Right lobe of liver (tissue), 6 donors: ENCODE results near the gene HOXD11. TPM values are rescaled to one million over a fixed set of nuclear protein-coding genes. Genes with fewer than 3 reads are reported as not detected.

ENCODE experiments used
- ATAC-seq, 4 donors: fragments of 200-7000 bp; cut with Tn5 transposase; one replicate each; pipeline ENCODE4 v1.9.1; 2020; ENCODE audit warnings: mild to moderate bottlenecking in 4 of 4, moderate library complexity in 4 of 4
- DNase-seq, 3 donors: peaks; one replicate each; pipeline ENCODE4 v3.0.0-alpha.2; 2020
- H3K27ac ChIP-seq, 3 donors: fragments of 200-600 bp; one replicate each; pipeline ENCODE4 v1.8.0; 2022
- H3K27me3 ChIP-seq, 2 donors: fragments of 200-600 bp; one replicate each; pipeline ENCODE4 v1.8.0; 2022
- H3K36me3 ChIP-seq, 4 donors: fragments of 200-600 bp; sonication (generic) in 1 of 4; one replicate each; pipeline versions ENCODE4 v1.5.1 to v1.8.0; 2017 to 2022; ENCODE audit warnings: control low read depth in 1 of 4
- H3K4me1 ChIP-seq, 4 donors: fragments of 200-600 bp; sonication (generic) in 1 of 4; one replicate each; pipeline versions ENCODE4 v1.5.1 to v1.8.0; 2017 to 2022; ENCODE audit warnings: control low read depth in 1 of 4
- H3K4me3 ChIP-seq, 3 donors: fragments of 200-600 bp; one replicate each; pipeline ENCODE4 v1.8.0; 2022
- H3K9me3 ChIP-seq, 4 donors: fragments of 200-600 bp; sonication (generic) in 1 of 4; one replicate each; pipeline versions ENCODE4 v1.5.1 to v1.8.0; 2017 to 2022; ENCODE audit warnings: control low read depth in 1 of 4
- POLR2A ChIP-seq: fragments of 450-650 bp; IDR thresholded peaks from one replicate; pipeline ENCODE4 v1.6.1; 2017; ENCODE audit warnings: antibody characterized with exemption, mild to moderate bottlenecking
- WGBS: methylation state at CpG from one replicate; pipeline ENCODE4 v1.1.6; 2018; ENCODE audit warnings: low coverage, low lambda C conversion rate; ENCODE audit not compliant: insufficient coverage; ENCODE audit errors: missing lambda C conversion rate; 5-methylcytosine and 5-hydroxymethylcytosine counted together
- intact Hi-C, 2 donors: fragments of 100-400 bp; cut with DNase I; formaldehyde crosslinking; loops; one replicate each; pipeline versions ENCODE4 v1.11.2 to v1.14.1; 2022
- total RNA-seq, 6 experiments: library from RNA; depleted of rRNA in 2 of 6; stranded (reverse); fragments of >200 nt in 2 of 6; fragmentation: NEBNext Ultra II Directional in 3 of 6; extraction: Animal tissue kit (Norgen Biotek cat#: 25700) in 3 of 6; gene quantifications; one replicate each; pipeline versions ENCODE4 v1.1.0 to v1.2.4, GENCODE V29; 2016 to 2023
- TF ChIP-seq, protein P1 (sequence below), 4 donors: fragments of 200-600 bp in 3 of 4; fragments of 450-650 bp in 1 of 4; IDR thresholded peaks; one replicate each; pipeline versions ENCODE4 v1.5.1 to v1.8.0; 2016 to 2022; ENCODE audit warnings: antibody characterized with exemption in 4 of 4, mild to moderate bottlenecking in 2 of 4
- donor health status: DM: no; HTN: yes; CAD: no.
- donor health status: DM: no; HTN: no; CAD: no.
- donor health status: DM: no; HTN: no; CAD: no.
- donor health status: DM: no; HTN: yes; CAD: no.
- donor health status: DM: no; HTN: yes; CAD: no.

The HOXD11 gene
- total RNA-seq, 6 experiments from 2014 or later = not detected

DNA sequence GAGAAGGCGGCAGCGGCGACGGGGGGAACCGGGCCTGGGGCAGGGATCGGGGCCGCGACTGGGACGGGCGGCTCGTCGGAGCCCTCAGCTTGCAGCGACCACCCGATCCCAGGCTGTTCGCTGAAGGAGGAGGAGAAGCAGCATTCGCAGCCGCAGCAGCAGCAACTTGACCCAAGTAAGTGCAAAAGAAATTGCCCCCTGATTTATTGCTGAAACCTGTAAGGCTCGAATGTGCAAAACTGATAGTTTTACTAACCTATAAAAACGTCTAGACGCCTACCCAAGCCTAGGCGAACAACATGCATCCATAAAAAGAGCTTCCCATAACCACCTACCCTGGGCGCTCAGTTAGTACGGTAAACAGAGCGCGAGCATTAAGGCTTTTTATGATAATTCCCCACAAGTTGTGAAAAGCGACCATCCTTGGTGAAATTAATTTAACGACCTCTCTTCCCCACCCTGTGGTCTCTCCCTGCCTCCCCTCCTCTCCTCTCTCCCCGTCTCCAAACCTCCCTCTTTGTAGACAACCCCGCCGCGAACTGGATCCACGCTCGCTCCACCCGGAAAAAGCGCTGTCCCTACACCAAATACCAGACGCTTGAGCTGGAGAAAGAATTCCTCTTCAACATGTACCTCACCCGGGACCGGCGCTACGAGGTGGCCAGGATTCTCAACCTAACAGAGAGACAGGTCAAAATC lies 16.5 kb downstream of the HOXD11 start:
- H3K4me3 ChIP-seq = no peak overlapping the region
- no peaks in the 10 kb centered on the region for H3K36me3 ChIP-seq
- WGBS = 5% methylated on average over 35 of the region's 40 CpGs
- H3K9me3 ChIP-seq = no peaks in the 10 kb centered on the region
- intact Hi-C loops = loop anchor here (5.0 to 10.0 kb wide), 3 partner anchors 519 to 711 kb away; no protein-coding TSS in a partner anchor
- TF ChIP-seq, protein P1, sequence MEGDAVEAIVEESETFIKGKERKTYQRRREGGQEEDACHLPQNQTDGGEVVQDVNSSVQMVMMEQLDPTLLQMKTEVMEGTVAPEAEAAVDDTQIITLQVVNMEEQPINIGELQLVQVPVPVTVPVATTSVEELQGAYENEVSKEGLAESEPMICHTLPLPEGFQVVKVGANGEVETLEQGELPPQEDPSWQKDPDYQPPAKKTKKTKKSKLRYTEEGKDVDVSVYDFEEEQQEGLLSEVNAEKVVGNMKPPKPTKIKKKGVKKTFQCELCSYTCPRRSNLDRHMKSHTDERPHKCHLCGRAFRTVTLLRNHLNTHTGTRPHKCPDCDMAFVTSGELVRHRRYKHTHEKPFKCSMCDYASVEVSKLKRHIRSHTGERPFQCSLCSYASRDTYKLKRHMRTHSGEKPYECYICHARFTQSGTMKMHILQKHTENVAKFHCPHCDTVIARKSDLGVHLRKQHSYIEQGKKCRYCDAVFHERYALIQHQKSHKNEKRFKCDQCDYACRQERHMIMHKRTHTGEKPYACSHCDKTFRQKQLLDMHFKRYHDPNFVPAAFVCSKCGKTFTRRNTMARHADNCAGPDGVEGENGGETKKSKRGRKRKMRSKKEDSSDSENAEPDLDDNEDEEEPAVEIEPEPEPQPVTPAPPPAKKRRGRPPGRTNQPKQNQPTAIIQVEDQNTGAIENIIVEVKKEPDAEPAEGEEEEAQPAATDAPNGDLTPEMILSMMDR (IDR thresholded peaks at IDR 0.05) = no peak
- TF ChIP-seq POLR2A = no peak
- DNase-seq = no peak
- peaks cover 32 to 74% of the 10 kb centered on the region in 2 donors for H3K27me3 ChIP-seq
- H3K27ac ChIP-seq = no peak overlapping the region
- peaks cover 0 to 8% (median 0%) of the 10 kb centered on the region in 4 donors for H3K4me1 ChIP-seq
- ATAC-seq = no peak

DNA sequence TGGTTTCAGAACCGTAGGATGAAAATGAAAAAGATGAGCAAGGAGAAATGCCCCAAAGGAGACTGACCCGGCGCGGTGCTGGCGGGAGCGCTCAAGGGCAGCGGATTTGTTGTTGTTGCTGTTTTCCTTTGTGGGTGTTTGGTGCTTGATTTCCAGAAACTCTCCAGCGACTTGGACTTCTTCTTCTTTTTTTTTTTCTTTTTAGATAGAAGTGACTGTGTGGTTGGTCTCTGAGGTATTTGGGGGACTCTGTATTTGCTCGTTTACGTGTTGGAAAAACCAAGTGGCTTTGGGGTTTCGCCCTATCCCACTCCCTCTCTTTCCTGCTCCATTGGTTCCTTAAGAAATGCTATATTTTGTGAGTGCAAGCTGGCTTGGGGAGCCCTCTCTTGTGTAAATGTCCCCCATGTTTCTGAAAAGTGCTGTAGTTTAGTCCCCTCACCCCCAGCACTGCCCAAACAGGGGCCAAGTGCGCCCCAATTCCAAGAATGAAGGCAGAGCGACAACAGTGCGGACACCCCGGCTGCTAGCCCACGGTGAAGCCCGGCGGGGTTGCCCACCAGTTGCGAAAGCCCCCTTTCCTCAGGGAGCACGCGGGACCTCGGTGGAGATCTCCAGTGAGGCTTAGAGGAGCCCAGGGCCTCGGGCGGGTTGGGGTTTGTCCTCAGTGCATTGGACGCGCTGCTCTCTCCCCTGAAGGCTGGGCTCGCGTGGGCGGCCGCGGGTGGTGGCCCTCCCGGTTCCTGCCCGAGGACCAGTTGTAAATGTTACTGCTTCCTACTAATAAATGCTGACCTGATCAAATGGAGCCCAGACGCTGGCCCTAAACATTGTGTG lies 17.2 kb downstream of the HOXD11 start:
- Histone ChIP-seq H3K27ac (no peak overlapping the region), H3K4me1 (peaks cover 0 to 8% (median 0%) of the 10 kb centered on the region in 4 donors), H3K4me3 (no peak overlapping the region), H3K36me3 (no peaks in the 10 kb centered on the region), H3K27me3 (peaks cover 32 to 75% of the 10 kb centered on the region in 2 donors), H3K9me3 (no peaks in the 10 kb centered on the region)
- 9% methylated on average over 21 of the region's 34 CpGs for WGBS
- ATAC-seq = no peak
- TF ChIP-seq, protein P1 (IDR thresholded peaks at IDR 0.05) = no peak
- TF ChIP-seq POLR2A = no peak
- intact Hi-C loops = loop anchor here (5.0 to 10.0 kb wide), 3 partner anchors 518 to 710 kb away; no protein-coding TSS in a partner anchor
- no peak for DNase-seq

DNA sequence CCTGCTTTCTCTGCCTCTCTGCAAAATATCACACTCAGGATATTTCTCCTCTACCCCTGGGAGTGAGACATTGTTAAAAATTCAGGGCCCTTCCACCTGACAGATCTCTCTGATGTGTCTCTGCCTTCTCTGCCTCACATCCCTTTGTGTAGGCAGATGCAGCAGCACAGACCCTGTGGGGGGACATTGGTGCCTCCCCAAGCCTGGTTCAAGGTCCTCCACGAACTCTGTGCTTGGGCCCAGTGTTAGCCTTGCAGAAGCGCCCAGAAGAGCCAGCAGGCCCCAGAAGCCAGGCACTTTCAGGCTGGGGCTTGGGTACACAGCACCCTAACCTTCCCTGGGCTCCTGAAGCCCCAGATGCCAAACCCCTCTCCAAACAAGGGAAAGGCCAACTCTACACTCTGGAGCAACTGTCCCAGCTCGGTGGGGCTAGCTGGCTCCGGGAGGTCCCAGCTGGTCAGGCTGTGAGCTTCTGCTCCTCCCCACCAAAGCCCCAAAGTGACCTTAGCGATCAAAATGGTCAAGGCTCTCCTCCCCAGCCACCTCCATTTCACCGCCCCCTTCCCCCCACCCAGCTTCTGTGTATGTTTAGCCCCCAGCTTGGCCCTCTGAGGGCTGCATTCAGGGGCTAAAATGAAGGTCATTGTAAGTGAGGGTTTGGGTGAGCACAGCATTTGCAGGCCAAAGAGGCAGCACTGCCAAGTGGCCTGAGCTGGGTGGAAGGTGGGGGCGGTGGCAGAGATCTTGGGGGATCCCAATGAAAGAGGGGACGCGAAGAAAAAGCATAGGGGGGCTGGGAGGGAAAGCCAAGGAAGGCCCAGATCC lies 18.1 kb downstream of the HOXD11 start:
- peaks cover 0 to 8% (median 0%) of the 10 kb centered on the region in 4 donors for H3K4me1 ChIP-seq
- WGBS = 17% methylated on average over 6 of the region's 9 CpGs
- ATAC-seq (no peak), DNase-seq (no peak)
- no peaks in the 10 kb centered on the region for H3K9me3 ChIP-seq
- H3K27me3 ChIP-seq = peaks cover 28 to 73% of the 10 kb centered on the region in 2 donors
- H3K27ac ChIP-seq = no peak overlapping the region
- intact Hi-C loops = loop anchor here (5.0 to 10.0 kb wide), 3 partner anchors 517 to 710 kb away; no protein-coding TSS in a partner anchor
- TF ChIP-seq, protein P1 (IDR thresholded peaks at IDR 0.05) = no peak
- no peak for TF ChIP-seq POLR2A
- no peak overlapping the region for H3K4me3 ChIP-seq
- no peaks in the 10 kb centered on the region for H3K36me3 ChIP-seq

DNA sequence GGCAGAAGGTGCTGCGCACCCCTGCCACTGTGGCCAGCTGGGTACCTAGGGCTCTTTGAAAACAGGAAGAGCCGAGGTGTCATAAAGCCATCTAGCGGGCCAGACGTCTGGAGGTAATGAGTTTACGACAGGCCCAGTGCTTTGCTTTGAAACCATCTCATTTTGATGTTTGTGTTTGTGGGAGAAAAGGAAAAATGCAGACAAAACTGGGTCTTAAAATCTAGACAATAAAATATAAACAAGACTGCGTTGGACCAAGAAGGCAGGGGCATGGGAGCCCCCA lies 18.6 kb downstream of the HOXD11 start:
- H3K27me3 ChIP-seq = peaks cover 24 to 73% of the 10 kb centered on the region in 2 donors
- H3K9me3 ChIP-seq = no peaks in the 10 kb centered on the region
- peaks cover 0 to 10% (median 0%) of the 10 kb centered on the region in 4 donors for H3K4me1 ChIP-seq
- H3K36me3 ChIP-seq = no peaks in the 10 kb centered on the region
- intact Hi-C loops = loop anchor here (10.0 kb wide), 2 partner anchors 689 to 709 kb away; no protein-coding TSS in a partner anchor
- WGBS = 11% methylated on average over 6 of the region's 6 CpGs
- no peak overlapping the region for H3K27ac ChIP-seq
- DNase-seq (no peak), ATAC-seq (no peak)
- no peak overlapping the region for H3K4me3 ChIP-seq
- TF ChIP-seq, protein P1 (IDR thresholded peaks at IDR 0.05) = no peak
- TF ChIP-seq POLR2A = no peak
